HG02571 (cell line): Measurements from ENCODE around the gene LRRC4B.

Experiments
- ATAC-seq: cut with Tn5 transposase; IDR thresholded peaks from one replicate; pipeline ENCODE4 v1.9.1; 2021; ENCODE audit warnings: mild to moderate bottlenecking, moderate library complexity; ENCODE audit not compliant: unreplicated experiment

Gene LRRC4B

DNA sequence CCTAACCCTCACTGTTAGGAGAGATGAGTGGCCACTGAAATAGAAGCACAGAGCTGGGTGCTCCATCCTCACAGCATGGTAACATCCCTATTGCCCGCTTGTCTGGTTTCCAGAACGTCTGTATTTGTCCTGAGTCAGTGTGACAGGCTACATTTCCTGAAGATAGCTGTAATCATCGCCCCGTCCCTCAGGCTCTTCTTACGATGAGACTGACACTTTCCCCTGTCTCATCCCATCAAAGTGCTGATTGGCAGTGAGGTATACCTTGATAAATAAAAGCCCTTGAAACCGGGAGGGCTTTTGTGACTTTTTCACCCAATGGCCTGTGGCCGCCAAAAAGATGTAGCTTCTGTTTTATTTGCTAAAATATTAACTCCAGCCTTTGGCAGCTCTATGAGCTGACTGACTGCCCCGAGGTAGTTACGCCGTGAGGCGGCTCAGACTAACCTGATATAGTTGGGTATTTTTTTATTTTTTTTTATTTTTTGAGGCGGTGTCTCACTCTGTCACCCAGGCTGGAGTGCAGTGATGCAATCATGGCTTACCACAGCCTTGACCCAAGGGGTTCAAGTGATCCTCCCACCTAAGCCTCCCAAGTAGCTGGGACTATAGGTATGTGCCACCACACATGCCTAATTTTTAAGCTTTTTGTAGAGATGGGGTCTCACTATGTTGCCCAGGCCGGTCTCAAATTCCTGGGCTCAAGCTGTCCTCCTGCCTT is 5.7 kb upstream of the LRRC4B start:
- ATAC-seq = no peak

DNA sequence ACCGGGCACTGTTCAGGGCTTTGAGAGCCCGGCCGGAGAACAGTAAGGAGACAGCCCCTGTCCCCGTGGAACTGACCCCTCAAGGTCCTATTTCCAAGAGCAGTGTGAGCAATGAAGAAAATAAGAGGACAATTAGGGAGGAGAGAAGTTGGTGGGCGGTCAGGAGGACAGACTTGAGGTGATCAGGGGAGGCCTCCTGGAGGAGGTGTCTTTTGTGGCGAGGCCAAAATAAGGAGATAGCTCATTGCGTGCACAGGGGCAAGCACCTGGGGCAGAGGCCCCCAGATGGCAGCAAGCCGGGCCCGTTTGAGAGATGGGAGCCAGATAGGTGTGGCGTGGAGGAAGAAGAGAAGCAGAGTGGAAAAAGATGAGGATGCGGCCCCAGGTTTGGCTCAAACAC is 2.8 kb upstream of the LRRC4B start:
- no peak for ATAC-seq

DNA sequence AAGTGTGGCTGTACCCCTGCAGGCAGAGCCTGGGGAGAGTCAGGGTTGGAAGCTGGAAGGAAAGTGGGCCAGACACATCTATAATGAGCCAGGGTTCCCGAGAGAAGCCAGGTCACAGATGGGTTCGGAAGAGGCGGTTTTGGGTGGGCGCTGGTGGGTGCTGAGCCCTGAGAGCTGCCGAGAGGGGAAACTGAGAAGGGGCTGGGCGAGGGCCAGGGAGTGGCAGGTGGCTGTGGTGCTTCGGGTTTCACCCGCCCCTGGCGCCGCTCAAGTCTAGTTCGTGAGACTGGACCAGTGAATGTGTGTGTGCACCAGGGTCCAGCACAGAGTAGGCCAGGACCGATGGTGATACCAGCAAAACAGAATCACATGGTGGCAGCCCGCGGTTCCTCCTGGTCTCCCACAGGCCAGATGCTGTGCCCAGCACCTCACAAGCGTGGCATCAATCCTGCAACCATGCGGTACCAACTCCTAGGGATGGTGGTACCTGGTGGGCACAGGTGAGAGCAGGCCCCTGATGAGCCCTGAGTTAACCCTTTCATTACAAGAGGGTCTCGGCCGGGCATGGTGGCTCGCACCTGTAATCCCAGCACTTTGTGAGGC is 1.8 kb upstream of the LRRC4B start:
- no peak for ATAC-seq

DNA sequence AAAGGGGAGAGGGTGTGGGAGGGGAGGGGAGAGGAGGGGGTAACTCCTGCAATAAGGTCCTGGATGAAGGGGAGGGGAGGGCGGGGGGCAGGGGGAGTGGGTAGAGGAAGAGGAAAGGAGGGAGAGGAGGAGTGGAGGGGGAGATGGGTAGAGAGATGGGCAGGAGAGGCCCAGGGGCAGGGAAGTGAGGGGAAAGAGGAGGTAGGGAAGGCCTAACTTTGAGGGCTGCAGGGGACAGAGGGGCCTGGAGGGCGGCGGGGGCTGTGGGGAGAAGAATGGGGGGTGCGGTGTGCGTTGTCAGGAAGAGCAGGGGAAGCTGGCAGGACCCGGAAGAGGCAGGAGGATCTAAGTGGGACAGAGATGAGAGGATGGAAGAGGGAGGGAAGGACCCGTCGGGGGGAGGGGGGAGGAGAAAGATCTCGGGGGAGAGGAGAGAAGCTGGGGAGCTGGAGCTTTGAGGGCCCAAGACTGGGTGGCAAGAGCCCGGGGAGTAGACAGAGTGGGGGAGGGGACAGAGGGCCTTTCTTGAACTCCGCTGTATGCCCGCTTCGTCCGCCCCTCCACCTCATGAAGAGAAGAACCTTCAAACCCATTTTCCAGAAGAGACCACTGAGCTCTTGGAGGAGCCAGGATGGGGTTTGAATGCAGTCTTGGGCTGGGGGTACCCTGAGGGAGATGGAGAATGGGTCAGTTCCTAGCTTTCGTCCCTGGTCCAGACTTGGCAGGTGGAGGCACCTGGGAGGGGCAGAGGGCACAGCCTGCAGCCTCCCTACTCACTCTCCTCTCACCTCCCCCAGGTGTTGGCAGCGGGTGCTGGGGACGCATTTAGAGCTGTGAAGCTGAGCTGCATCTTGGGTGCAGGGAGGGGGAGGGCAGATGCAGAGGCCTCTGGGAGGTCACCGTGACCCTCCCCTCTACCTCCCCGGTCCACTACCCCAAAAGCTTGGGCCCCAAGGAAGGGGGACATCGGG is 778 bp upstream of the LRRC4B start:
- ATAC-seq = no peak

DNA sequence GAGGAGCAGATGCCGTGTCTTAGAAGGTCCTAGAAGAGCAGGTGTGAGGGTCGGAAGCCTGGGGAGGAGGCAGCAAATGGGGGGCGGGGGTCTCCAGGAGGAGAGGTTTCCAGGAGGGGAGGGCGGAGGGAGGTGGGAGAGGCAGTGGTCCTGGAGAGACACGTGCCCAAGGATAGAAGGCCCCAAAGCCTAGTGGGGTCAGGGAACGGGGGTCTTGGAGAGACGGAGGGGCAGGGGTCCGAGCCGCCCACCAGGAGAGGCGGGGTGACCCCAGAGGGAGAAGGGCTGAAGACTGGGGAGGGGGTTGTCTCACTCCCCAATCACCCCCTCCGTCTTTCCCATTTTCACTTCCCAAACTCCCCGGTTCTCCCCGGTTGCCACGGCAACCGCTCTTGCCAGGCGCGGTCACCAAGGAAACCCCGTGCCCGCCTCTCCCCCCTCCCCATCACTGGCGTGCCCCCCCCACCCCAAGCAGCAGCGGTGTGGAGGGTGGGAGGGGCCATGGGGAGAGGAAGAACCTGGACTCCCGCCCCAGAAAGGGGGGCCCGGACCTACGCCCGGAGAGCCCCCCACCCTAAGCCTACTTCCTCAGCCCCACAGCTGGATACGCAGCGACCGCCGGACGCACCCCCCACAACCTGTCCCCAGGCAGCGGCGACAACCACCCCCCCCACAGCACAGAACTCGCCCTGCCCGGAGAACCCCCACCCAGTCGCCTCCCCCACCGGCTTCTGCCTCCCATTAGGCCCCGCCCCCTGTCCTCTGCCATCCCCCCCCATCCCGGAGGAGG is 988 bp downstream of the LRRC4B start:
- ATAC-seq = no peak

DNA sequence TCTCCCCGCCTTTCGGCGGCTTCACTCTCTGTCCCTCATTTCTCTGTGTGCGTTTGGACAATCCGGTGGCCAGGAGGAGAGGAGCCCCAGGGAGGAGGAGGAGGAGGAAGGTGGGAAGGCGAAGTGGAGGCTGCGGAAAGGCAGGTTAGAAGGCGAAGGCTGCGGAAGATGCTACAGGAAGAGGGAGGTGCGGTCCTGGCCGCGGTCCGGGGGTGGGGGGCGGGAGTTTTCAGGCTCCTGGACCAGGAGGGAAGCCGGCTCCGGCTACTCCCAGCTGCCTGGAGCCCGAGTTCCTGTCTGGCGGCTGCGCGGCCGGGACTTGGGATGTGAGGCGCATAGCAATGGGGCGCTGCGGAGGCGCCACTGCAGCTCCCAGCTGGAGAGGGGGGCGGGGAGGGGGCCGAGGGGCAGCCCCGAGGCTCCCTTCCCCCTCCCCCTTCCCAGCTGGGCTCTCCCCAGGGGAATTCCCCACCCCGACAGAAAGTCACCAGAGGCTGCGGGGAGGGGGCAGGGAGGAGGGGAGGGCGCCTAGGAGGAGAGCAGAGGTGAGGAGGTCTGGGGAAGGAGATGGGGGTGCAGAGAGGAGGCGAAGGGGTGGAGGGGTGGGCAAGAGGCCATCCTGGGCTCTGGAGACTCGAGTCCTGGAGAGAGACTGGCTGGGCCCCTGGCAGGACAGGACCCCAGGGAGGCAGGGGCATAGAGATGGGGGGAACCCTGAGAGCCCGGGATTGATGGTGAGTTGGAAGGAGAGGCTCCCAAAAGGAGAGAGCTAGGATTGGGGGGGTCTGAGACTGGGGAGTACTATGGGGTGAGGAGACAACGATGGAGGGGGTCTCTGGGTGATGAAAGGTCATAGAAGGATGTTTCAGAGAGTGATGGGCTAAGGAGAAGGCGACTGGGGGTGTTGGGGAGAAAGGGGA is 2.0 kb downstream of the LRRC4B start:
- ATAC-seq = no peak

DNA sequence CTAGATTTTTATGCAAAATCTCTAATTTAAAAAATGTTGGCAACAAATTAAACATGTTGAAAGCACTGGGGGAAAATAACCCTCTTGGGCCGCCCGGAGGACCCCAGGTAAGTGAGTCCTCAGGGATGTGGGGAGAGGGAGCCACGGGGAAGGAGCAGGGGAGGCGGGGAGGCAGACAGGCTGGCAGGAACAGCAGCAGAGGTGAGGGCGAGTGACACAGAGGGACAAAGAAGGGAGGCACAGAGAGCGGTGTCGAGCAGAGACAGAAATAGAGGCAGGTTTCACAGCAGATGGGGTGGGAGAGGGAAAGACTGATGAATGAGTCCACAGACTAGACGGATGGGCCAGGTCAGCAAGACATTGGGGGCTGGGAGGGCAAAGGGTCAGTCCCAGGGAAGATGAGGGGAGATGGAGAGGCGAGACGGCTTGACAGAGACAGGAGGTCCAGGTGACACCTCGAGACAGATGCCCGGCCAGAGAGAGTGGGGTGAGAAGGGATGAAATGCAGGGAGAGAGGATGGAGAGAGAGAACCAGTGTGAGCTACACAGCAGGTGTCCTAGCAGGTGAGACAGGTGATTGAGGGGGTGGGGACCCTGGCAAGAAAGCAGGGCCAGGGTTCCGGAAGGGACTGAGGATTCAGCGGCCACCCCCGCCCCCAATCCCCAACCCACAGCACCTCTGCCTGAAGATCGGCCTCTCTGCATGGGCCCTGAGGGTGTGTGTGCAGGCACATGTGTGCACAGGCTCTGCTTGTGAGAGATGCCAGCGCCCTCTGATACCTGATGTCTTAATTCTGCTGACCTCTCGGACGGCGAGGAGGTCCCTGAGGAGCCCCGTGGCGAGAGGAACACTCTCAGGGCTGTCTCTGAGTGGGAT is 3.8 kb downstream of the LRRC4B start:
- ATAC-seq = no peak

DNA sequence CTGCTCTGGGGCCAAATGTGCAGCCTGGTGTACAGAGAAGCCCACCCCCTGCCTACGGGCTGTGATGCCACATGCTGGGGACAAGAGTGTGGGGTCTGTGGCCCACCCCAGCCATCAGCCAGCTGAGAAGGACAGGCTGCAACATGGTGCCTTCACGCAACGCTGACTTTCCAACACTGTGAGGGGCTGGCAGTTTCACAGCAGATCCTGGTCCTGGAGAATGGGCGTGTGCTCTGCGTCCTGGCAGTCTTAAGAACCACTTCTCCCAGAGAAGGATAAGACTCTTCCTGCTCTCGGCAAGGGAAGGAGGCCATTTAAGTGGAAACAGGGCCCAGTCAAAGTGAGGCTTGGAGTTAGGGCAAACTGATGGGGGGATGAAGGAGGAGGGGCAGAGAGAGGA is 4.6 kb downstream of the LRRC4B start:
- ATAC-seq = no peak

DNA sequence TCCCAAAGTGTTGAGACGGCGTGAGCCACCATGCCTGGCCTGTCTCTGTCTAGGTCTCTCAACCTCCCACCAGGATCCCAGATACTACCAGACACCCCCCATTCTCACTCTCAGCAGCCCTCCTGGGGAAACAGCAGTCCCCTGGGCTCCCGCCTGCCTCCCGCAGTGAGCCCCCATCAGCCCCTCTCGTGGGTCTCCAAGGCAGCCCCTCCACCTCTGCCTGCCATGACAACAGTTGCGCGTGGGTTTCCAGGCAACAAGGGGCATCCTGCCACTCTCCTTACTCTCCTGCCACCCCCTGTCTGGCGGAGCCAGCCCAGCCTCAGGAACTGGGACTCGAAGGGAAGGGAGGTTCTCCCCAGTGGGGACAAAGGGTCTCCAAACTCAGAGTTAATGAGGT is 5.2 kb downstream of the LRRC4B start:
- ATAC-seq = no peak

DNA sequence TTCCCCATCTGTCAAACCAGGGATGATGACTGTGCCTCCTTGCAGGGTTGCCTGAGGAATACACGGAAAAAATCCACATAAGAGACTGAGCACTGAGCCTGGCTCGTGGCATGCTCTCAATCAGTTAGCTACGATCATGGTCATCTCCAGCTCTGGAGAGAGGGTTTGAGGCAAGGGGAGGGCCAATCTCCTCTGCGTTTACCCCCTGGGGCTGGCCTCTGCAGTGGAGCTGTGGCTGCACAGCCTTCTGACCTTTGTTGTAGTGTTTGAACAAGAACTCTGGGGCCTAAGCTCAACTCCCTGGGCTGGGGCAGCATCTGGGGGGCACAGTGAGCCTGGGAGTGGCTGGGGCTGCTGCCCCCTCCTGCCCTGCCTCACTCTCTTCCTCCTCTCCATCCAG is 5.9 kb downstream of the LRRC4B start:
- no peak for ATAC-seq

DNA sequence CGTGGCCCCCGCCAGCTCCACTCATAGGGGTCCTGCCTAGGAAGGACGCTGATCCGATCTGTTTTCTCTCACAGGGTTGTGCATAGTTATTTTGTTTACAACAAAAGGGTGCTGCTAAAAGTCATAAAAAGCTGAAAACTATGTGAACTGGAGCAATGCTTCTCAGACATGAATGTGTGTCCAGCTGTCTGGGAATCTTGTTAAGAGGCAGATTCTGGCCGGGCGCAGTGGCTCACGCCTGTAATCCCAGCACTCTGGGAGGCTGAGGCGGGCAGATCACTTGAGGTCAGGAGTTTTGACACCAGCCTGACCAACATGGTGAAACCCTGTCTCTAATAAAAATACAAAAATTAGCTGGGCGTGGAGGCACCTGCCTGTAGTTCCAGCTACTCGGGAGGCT is 8.6 kb downstream of the LRRC4B start:
- ATAC-seq = no peak

DNA sequence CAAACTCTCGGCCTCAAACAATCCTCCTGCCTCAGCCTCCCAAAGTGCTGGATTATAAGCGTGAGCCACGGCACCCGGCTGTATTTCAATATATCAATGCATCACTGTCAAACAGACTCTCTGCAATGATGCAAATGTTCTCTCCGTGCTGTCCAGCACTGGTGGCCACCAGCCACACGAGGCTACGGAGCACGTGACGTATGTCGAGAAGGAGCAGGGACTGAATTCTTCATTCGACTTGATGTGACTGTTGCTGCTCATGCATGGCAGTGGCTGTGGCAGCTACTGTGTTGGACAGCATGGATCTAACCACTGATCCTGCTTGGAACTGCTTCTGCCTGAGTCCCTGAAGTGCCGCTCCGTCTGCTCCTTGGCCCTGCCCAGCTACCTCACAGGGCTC is 9.8 kb downstream of the LRRC4B start:
- no peak for ATAC-seq

DNA sequence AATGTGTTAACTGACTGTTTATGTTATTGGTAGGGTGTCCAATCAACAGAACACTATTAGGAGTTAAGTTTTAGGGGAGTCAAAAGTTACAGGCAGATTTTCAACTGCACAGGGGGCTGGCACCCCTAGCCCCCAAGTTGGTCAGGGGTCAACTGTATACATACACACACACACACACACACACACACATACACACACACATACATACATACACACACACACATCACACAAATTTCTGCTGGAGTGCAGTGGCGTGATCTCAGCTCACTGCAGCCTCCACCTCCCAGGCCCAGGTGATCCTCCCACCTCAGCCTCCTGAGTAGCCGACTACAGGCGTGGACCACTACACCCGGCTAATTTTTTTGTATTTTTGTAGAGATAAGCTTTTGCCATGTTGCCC is 10.2 kb downstream of the LRRC4B start:
- no peak for ATAC-seq

DNA sequence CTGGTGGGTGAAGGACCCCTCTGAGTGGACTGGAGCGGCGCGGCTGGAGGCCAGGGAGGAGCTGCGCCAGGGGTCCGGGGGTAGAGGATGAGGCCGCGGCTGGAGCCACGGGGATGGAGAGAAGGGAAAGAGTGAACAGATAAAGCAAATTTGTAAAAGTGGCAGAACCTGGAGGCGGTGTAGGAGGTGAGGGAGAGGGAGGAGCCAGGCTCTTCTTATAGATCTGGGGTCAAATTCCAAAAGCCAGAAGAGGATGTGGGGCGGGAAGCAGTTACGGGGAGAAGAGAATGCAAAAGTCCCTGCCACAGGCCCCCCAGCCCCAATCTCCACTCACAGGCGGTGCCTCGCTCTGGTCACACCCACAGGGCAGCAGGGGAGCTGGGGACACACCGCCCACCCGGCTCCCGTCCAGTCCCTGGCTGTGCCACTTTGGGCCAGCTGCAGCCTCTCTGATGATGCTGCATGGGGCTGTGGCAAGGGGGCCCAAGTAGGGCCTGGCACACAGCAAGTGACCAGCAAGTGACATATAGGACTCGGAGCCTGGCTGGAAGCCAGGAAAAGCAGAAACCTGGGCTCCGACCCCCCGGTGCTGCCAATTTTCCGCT is 11.1 kb downstream of the LRRC4B start:
- ATAC-seq = no peak

DNA sequence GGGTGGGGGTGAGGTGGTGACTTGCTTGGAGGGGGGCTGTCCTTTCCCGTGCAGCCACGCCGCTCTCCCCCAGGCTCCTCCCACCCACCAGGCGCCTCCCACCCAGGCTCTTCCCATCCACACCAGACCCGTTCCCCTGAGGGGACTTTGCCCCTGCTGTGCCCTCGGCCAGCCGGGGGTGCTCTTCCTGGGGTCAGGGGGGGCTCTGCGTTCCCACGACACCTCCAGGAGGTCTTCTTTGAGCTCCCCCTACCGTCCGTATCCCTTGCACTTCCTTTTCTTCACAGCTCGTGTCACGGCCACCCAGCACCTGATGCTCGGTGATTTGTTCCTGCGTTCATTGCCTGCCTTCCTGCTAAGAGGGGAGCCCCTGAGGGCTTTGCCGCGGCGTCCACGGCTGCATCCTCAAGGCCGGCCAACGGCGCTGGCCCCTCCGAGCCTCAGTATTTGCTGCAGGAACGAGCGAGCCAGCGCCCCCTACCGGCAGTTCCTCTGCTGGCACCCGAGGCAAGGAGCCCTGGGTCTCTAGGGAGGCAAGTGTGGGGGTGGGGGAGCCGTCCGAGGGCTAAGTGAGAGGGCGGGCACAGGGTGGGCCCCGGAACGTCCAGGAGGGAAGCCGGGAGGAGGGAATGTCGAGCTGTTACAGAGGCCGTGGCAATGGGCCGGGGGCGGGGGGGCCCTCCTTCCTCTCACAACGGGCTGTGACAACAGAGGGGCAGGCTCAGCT is 11.8 kb downstream of the LRRC4B start:
- ATAC-seq = no peak

DNA sequence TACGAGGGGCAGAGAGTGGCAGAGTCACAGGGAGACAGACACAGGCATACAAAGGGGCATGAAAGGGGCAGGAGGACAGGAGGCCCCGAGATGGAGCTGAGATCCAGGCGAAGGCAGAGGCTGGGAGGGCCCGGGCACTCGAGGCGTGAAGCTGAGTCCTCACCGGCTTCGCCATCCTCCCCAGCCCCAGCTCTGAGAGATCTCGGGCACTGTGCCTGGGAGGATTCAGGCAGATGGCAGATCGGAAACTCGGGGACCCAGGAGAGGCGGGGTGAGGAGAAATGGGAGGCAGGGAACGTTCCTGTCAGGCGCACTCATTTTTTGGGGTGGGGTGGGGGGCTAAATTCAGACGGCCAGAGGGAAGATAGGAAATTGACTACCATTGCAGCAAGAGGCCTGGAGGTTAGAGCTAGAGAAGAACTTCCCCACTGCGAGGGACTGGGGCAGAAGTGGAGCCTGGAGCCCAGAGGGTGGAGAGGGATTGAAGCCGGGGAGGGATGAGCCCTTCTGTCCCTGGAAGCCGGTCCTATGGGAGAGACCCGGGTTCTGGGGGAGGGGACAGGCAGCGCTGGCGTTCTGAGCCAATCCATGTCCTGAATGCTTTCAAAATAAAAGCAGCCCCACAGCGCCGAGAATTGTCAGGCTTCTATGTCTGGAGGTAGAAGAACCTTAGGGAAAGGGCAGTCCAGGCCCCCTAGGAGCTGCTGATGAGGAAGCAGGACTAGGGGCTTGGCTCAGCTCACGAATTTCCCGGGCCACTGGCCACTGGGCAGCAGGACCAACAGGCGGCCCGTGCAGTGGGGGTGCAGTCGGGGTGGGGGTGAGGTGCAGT is 12.6 kb downstream of the LRRC4B start:
- ATAC-seq = no peak

DNA sequence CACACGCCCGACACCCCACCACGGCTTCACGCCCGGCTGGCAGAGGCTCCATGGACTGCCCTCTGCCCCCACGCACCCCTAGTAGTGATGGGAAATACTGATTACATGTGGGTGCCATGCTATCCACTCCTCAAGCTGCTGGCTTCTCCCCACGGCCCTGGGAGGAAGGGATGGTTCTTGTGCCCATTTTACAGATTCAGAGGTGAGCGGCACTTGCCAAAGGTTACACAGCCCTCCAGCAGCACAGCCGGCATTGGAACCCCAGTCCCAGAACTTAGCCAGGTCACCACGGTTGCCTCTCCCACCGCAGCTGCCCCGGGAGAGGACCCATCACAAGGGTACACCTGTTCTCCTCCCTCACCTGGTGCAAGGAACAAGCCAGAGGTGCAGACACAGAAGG is 13.2 kb downstream of the LRRC4B start:
- ATAC-seq = no peak
